Measurements from ENCODE around the gene TMPRSS7. TPM values are rescaled to one million over a fixed set of nuclear protein-coding genes. Genes with fewer than 3 reads are reported as not detected.

Gene TMPRSS7
- total RNA-seq, 1 donor from 2014 or later, result not detected

- TF ChIP-seq, protein P1, sequence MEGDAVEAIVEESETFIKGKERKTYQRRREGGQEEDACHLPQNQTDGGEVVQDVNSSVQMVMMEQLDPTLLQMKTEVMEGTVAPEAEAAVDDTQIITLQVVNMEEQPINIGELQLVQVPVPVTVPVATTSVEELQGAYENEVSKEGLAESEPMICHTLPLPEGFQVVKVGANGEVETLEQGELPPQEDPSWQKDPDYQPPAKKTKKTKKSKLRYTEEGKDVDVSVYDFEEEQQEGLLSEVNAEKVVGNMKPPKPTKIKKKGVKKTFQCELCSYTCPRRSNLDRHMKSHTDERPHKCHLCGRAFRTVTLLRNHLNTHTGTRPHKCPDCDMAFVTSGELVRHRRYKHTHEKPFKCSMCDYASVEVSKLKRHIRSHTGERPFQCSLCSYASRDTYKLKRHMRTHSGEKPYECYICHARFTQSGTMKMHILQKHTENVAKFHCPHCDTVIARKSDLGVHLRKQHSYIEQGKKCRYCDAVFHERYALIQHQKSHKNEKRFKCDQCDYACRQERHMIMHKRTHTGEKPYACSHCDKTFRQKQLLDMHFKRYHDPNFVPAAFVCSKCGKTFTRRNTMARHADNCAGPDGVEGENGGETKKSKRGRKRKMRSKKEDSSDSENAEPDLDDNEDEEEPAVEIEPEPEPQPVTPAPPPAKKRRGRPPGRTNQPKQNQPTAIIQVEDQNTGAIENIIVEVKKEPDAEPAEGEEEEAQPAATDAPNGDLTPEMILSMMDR (IDR thresholded peaks at IDR 0.05; ENCODE audit: unreplicated experiment), result no peak
- H3K27ac Mint-ChIP-seq, result no peak overlapping the region
- H3K4me3 Mint-ChIP-seq, result no peak overlapping the region
- no peak for DNase-seq (ENCODE audit: low spot score in 2 of 2, unreplicated experiment in 2 of 2)
- H3K9me3 Mint-ChIP-seq, result no peaks in the 10 kb centered on the region
- H3K4me1 Mint-ChIP-seq, result peaks cover 62% of the 10 kb centered on the region
- no peaks in the 10 kb centered on the region for H3K36me3 Mint-ChIP-seq
- H3K27me3 Mint-ChIP-seq (ENCODE audit: low read depth), result no peaks in the 10 kb centered on the region
Observed at GRCh38 chr3:112130638-112130993, 96.1 kb downstream of the TMPRSS7 start.

Small RNA genes within 50 kb of the gene (microRNA-seq; reads per million reads assigned to microRNA genes)
- not detected for gene MIR567

Other genes starting within 250 kb of the TMPRSS7 start
- 32.4 to 37.2 TPM (median 36.0 TPM) in 3 replicates for gene PHLDB2, start 175.5 kb upstream of the TMPRSS7 start, total RNA-seq
- 26.4 to 30.2 TPM (median 30.0 TPM) in 3 replicates for gene ABHD10, start 55.7 kb upstream of the TMPRSS7 start, total RNA-seq
- gene TAGLN3, start 35.8 kb upstream of the TMPRSS7 start, total RNA-seq, result 0.60 to 1.8 TPM (median 1.4 TPM) in 3 replicates
- gene C3orf52, start 51.7 kb downstream of the TMPRSS7 start, total RNA-seq, result 4.2 to 4.7 TPM (median 4.5 TPM) in 3 replicates
- gene GCSAM, start 98.5 kb downstream of the TMPRSS7 start, total RNA-seq, result 0.67 to 1.2 TPM (median 0.93 TPM) in 3 replicates

Measured in mesothelial cell of epicardium (in vitro differentiated cells).